ENCODE data around the gene RDH14.

The RDH14 gene

GRCh38 chr2:18527326-18527725 is 33.1 kb downstream of the RDH14 start:
- H3K27ac Mint-ChIP-seq = no peak overlapping the region
- TF ChIP-seq, protein P1, sequence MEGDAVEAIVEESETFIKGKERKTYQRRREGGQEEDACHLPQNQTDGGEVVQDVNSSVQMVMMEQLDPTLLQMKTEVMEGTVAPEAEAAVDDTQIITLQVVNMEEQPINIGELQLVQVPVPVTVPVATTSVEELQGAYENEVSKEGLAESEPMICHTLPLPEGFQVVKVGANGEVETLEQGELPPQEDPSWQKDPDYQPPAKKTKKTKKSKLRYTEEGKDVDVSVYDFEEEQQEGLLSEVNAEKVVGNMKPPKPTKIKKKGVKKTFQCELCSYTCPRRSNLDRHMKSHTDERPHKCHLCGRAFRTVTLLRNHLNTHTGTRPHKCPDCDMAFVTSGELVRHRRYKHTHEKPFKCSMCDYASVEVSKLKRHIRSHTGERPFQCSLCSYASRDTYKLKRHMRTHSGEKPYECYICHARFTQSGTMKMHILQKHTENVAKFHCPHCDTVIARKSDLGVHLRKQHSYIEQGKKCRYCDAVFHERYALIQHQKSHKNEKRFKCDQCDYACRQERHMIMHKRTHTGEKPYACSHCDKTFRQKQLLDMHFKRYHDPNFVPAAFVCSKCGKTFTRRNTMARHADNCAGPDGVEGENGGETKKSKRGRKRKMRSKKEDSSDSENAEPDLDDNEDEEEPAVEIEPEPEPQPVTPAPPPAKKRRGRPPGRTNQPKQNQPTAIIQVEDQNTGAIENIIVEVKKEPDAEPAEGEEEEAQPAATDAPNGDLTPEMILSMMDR (IDR thresholded peaks at IDR 0.05) = no peak
- H3K27me3 Mint-ChIP-seq (ENCODE audit: low read depth, poor library complexity) = peaks cover 6% of the 10 kb centered on the region
- no peak overlapping the region for H3K4me3 Mint-ChIP-seq
- no peak for DNase-seq
- no peaks in the 10 kb centered on the region for H3K9me3 Mint-ChIP-seq
- peaks cover 10% of the 10 kb centered on the region for H3K4me1 Mint-ChIP-seq
- no peaks in the 10 kb centered on the region for H3K36me3 Mint-ChIP-seq (ENCODE audit: low read depth)

DNA sequence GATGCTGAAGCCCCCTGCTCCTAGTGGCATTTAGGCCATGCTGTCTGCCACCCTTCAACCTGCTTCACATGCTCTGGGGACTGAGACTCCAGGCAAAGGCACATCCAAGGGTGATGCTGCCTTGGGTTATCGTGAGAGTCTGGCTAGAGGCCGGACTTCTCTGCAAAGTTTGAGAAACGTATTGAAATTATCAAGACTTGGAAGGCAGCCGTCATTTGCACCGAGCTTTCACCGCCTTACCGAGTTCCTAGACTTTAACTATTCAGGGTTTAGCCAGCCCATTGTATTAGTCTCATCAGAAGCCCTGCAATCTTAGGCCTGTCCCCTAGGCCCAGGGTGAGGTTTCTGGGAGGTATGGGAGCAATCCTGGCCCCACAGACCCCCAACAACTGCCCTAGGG is 34.0 kb downstream of the RDH14 start:
- DNase-seq = no peak
- Mint-ChIP-seq H3K4me3 (no peak overlapping the region), H3K27ac (no peak overlapping the region), H3K27me3 (ENCODE audit: low read depth, poor library complexity) (peaks cover 6% of the 10 kb centered on the region), H3K36me3 (ENCODE audit: low read depth) (no peaks in the 10 kb centered on the region), H3K9me3 (no peaks in the 10 kb centered on the region), H3K4me1 (peaks cover 18% of the 10 kb centered on the region)
- TF ChIP-seq, protein P1 (IDR thresholded peaks at IDR 0.05) = no peak

DNA sequence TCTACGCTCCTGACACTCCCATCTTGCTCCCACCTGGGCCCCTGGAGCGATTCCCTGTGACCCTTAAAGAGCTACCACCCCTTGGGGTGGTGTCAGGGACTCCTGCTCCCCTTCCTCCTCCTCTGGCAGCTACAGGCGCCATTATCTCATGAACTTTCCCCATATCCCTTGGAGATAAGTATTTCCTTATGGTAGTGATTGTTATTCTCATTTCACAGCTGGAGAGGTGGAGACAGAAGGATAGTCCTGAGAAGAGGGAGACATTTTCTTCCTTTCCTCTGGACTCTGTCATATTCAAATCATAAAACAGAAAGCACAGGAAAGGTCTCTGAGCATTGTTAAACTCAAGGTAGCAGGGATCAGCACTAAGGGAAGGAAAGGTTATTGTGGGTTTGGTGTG is 34.6 kb downstream of the RDH14 start:
- peaks cover 24% of the 10 kb centered on the region for H3K4me1 Mint-ChIP-seq
- H3K27ac Mint-ChIP-seq = no peak overlapping the region
- peaks cover 9% of the 10 kb centered on the region for H3K27me3 Mint-ChIP-seq (ENCODE audit: low read depth, poor library complexity)
- TF ChIP-seq, protein P1 (IDR thresholded peaks at IDR 0.05) = no peak
- no peak overlapping the region for H3K4me3 Mint-ChIP-seq
- no peak for DNase-seq
- no peaks in the 10 kb centered on the region for H3K36me3 Mint-ChIP-seq (ENCODE audit: low read depth)
- no peaks in the 10 kb centered on the region for H3K9me3 Mint-ChIP-seq

GRCh38 chr2:18525236-18525635 is 35.2 kb downstream of the RDH14 start:
- Mint-ChIP-seq H3K4me3 (no peak overlapping the region), H3K4me1 (peaks cover 30% of the 10 kb centered on the region), H3K27me3 (ENCODE audit: low read depth, poor library complexity) (peaks cover 9% of the 10 kb centered on the region), H3K9me3 (no peaks in the 10 kb centered on the region), H3K36me3 (ENCODE audit: low read depth) (no peaks in the 10 kb centered on the region), H3K27ac (no peak overlapping the region)
- DNase-seq = no peak
- TF ChIP-seq, protein P1 (IDR thresholded peaks at IDR 0.05) = no peak

- TF ChIP-seq, protein P1 (IDR thresholded peaks at IDR 0.05) = no peak
- Mint-ChIP-seq H3K27ac (no peak overlapping the region), H3K4me3 (no peak overlapping the region), H3K9me3 (no peaks in the 10 kb centered on the region), H3K36me3 (ENCODE audit: low read depth) (no peaks in the 10 kb centered on the region), H3K27me3 (ENCODE audit: low read depth, poor library complexity) (peaks cover 3% of the 10 kb centered on the region), H3K4me1 (peaks cover 54% of the 10 kb centered on the region)
- no peak for DNase-seq
Observed at GRCh38 chr2:18522484-18523146, 37.8 kb downstream of the RDH14 start.
